Fibroblast of skin of left biceps (primary cell): ENCODE results near the gene RNF2.

Experiments
- DNase-seq, 2 experiments: peaks; one replicate each; pipeline ENCODE4 v3.0.0-alpha.2; 2013; ENCODE audit warnings: low read depth in 2 of 2

Gene RNF2

DNA sequence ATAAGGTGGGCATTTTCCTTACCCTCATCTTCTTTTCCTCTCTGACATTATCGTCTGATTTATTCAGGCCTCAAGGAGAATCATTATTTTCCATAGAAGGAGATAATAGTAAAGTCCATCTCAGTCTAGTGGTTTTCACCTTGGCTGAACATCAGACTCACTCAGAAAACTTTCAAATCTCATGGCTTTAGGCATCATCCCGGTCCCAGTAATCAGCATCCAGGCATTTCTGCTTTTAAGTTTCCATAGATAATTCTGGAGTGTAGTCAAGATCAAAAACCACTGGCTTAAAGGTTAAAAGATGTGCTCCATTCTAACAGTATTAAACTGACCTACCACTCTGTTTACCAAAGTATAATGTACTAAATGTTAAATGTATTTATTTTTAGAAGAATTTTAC, 49.4 kb downstream of the RNF2 start:
- no peak for DNase-seq

DNA sequence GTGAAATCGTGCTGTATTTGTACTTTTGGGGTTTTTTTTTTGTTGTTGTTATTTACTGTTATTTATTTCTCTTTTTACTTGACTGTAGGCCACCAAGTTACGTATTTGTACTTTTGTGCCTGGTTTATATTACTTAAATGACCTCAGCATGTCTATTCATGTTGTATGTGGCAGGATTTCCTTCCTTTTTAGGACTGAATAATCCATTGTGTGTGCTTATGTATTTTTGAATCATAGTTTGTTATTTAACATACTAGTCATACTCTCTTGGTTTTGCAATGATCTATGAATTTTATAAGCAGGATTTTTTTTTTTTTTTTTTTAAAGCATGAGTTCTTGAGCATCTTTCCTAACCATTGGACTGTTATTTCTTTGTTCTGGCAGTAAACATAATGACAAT, 51.2 kb downstream of the RNF2 start:
- DNase-seq, result no peak

DNA sequence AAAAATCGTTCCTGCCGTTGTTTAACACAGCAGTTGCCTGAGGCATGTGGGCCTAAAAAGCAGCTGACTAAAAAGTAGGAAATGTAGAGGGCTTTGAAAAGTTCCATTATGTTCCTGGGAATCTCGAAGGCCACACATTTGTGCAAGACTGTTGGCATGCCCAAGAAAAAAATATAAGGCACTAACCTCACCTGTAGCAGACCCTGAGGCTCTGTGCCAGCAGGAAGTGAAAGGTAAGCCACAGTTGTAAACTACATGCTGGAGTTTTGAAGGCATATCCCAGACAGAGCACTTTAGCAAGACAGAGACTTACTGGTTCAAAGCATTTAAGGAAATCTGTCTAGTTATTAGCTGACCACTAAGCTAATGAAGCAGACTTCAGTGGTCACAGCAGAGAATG, 58.7 kb downstream of the RNF2 start:
- DNase-seq, result no peak

DNA sequence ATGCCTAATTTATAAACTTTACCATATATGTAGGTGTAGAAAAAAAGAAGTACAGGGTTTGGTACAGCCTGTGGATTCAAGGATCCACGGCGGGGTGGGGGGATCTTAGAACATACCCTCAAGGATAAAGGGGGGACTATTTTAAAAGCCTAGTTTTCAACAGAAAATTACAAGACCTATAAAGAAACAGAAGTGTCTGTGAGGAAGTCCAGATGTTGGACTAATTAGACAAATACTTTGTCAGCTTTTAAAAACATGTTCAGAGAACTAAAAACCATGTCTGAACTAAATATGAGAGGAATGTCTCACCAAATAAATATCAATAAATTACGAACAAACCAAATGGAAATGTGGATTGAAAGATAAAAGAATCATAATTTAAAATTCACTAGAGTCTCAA, 59.8 kb downstream of the RNF2 start:
- DNase-seq, result no peak

DNA sequence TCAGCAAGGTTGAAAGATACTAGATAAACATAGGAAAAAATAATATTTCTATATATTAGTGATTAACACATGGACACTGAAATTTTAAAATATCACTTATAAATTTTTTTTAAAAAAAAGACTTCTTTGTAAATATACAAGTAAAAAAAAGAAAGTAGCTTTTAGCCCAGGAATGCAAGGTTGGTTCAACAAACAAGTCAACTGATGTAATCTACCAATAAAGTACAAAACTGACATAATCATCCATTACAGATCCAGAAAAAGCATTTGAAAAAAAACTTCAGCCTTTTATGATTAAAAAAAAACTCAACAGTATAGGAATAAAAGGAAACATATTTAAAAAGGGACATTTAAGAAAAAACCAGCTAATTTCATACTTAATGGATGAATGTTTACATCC, 63.0 kb downstream of the RNF2 start:
- no peak for DNase-seq

DNA sequence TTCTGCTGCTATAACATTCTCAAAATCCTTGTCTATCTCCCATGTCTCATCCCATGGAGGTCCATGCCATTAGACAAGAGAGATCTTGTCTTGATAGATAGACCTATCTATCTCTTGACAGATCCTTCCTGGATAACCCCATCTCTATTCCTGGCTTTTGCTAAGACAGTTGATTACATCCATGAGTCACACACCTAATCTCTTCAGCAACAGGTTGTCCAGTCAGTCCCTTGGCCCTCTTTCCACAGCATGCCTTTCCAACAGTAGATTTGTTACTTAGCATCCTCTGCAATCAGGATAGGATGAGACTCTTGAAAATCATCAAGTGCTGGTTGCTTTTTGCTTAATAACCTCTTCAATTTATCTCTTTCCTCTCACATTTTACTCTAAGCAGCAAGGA, 64.8 kb downstream of the RNF2 start:
- no peak for DNase-seq

GRCh38 chr1:185111873-185112272, 66.5 kb downstream of the RNF2 start:
- DNase-seq, result no peak

GRCh38 chr1:185112356-185112755, 67.0 kb downstream of the RNF2 start:
- DNase-seq, result no peak

GRCh38 chr1:185129708-185130107, 84.3 kb downstream of the RNF2 start:
- no peak for DNase-seq

DNA sequence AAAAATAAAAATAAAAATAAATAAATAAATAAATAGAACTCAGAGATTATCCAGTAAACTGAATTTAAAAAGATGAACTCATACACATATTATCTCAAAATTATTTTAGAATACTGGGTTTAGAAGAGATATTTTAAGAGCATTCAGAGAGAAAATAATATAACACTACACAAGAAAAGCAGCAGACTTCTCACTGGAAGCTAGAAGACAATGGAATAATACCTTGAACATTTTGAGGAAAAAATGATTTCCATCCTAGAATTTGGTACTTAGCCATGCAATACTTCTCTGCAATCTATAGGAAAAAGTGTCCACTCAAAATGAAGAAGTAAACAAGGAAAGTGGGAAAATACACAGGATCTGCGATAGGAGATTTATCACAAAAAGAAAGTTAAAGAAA, 87.2 kb downstream of the RNF2 start:
- DNase-seq, result no peak

DNA sequence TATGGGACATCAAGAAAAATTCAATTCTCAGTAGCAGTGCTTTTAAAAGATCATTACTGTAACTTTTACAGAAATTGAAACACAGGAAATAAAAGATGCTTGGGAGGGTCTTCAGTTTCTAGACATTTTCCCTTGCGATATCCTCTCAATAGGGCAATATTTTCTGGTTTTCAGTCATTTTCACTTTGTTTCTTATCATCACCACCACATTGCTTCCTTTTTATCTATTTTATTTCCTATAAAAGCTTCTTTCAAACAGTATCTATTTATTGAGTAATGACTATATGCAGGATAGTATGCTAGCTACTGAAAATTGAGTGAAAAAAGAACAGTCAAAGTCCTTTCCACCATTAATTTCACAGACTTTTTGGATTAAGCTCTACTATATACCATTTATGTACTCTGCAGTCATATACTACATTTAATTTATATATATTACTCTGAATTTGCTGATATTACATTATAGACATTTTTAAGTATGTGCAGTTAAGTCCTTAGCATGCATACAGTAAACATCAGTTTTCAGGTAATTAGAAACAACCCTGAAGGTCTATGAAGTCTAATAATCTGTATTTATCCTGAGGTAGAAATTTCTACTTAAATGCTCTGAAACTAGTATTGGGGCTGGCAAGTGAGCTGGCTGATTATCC, 92.7 kb downstream of the RNF2 start:
- no peak for DNase-seq

DNA sequence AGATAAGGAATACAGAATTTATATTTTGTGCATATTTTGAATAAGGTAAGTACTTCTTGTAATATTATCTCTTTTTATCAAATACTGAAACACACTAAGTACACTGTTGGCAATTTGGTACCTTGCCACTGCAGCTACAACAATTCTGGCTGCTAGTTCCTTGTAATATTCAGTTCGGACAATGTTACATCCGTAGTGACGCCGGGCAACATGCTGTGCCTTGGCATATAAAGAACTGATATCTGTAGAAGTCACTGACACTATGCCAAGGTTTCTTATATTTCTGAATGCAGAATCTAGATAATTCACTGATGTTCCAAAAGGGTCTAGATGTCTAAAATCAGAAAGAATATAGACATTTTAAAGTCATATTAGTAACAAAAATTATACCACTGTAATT, 93.9 kb downstream of the RNF2 start:
- no peak for DNase-seq

GRCh38 chr1:185144233-185144632, 98.9 kb downstream of the RNF2 start:
- DNase-seq, result peak; percentile 13 to 26

GRCh38 chr1:185151215-185151614, 105.9 kb downstream of the RNF2 start:
- DNase-seq, result no peak
